Endothelial cell of umbilical vein (primary cell): Measurements from ENCODE around the gene TNFSF10. TPM values are rescaled to one million over a fixed set of nuclear protein-coding genes. Genes with fewer than 3 reads are reported as not detected.

ENCODE experiments used
- BruUV-seq: library from RNA; stranded (reverse); fragments of 400-500 nt; replicated peaks from 2 replicates; lab custom pipeline; 2021; lab: Mats Ljungman, UMichigan
- CTCF ChIA-PET: fragments of 300-600, 350-600 bp; sonication (Branson Sonifier 250); formaldehyde crosslinking; loops from one replicate; lab custom pipeline; 2021; ENCODE audit warnings: antibody characterized with exemption, inconsistent platforms; lab: Charles Lee
- POLR2A ChIA-PET: fragments of 300-600, 350-600 bp; sonication (Branson Sonifier 250); formaldehyde crosslinking; loops from one replicate; lab custom pipeline; 2021; ENCODE audit warnings: antibody characterized with exemption, inconsistent platforms; lab: Charles Lee
- DNase-seq: peaks from one replicate; pipeline ENCODE4 v3.0.0-alpha.2; 2011; ENCODE audit warnings: low read depth, low spot score
- FAIRE-seq: peaks from 2 replicates; lab custom pipeline; 2011; peaks lifted over from hg19 to GRCh38; lab: Jason Lieb, UNC
- H2AFZ ChIP-seq: 2 replicates; pipeline ENCODE4 v1.6.0; 2012; ENCODE audit warnings: low read depth, low read length, control low read depth, inconsistent platforms
- H3K27ac ChIP-seq: 2 replicates; pipeline ENCODE4 v1.5.1; 2011; ENCODE audit warnings: low read depth, mild to moderate bottlenecking, control low read depth, low read length, moderate library complexity; ENCODE audit not compliant: insufficient read depth
- H3K27me3 ChIP-seq, 2 experiments: 2 replicates each; pipeline versions ENCODE4 v1.6.0 to v1.6.1; 2011; ENCODE audit warnings: low read length in 2 of 2, mixed read lengths in 1 of 2; ENCODE audit not compliant: control insufficient read depth in 2 of 2, insufficient read depth in 2 of 2
- H3K36me3 ChIP-seq, 2 experiments: 2 replicates in 1 of 2; 3 replicates in 1 of 2; pipeline ENCODE4 v1.5.1; 2011; ENCODE audit warnings: low read length in 2 of 2, mild to moderate bottlenecking in 1 of 2, moderate library complexity in 1 of 2; ENCODE audit not compliant: control insufficient read depth in 2 of 2, insufficient read depth in 2 of 2; ENCODE audit errors: extremely low read depth in 1 of 2
- H3K4me1 ChIP-seq: 3 replicates; pipeline ENCODE4 v1.5.1; 2011; ENCODE audit warnings: mild to moderate bottlenecking, low read length; ENCODE audit not compliant: control insufficient read depth, insufficient read depth; ENCODE audit errors: extremely low read depth
- H3K4me2 ChIP-seq: 2 replicates; pipeline ENCODE4 v1.6.1; 2011; ENCODE audit warnings: low read length, control low read depth, mixed read lengths; ENCODE audit not compliant: insufficient read depth
- H3K4me3 ChIP-seq, 3 experiments: fragments of 200-600 bp in 1 of 3; sonication (generic), shearing (Covaris generic) in 1 of 3; replicated peaks in 1 of 3; 2 replicates each; pipeline ENCODE4 v1.5.1; 2011 to 2016; ENCODE audit warnings: control low read depth in 3 of 3, low read length in 3 of 3, mild to moderate bottlenecking in 2 of 3, inconsistent platforms in 1 of 3, low read depth in 1 of 3, moderate library complexity in 1 of 3; ENCODE audit not compliant: insufficient read depth in 1 of 3
- H3K79me2 ChIP-seq: 2 replicates; pipeline ENCODE4 v1.6.0; 2012; ENCODE audit warnings: low read length, inconsistent platforms; ENCODE audit not compliant: control insufficient read depth, insufficient read depth
- H3K9ac ChIP-seq: replicated peaks from 2 replicates; pipeline ENCODE3; 2011; ENCODE audit warnings: low read length, control low read depth; ENCODE audit not compliant: insufficient read depth; ENCODE audit errors: extremely low read depth
- H3K9me1 ChIP-seq: replicated peaks from 3 replicates; pipeline ENCODE4 v1.6.0; 2011; ENCODE audit warnings: mild to moderate bottlenecking, low read length; ENCODE audit not compliant: control insufficient read depth, insufficient read depth; ENCODE audit errors: extremely low read depth
- H3K9me3 ChIP-seq: replicated peaks from 2 replicates; pipeline ENCODE4 v1.5.1; 2012; ENCODE audit warnings: low read length, inconsistent platforms; ENCODE audit not compliant: control insufficient read depth, insufficient read depth
- H4K20me1 ChIP-seq: replicated peaks from 2 replicates; pipeline ENCODE3; 2011; ENCODE audit warnings: mild to moderate bottlenecking, low read length; ENCODE audit not compliant: control insufficient read depth, insufficient read depth; ENCODE audit errors: extremely low read depth
- EZH2 ChIP-seq: IDR thresholded peaks from 2 replicates; pipeline ENCODE4 v1.6.1; 2012; ENCODE audit warnings: borderline replicate concordance, low read depth, mild to moderate bottlenecking, moderate library complexity, low read length, inconsistent platforms; ENCODE audit not compliant: severe bottlenecking
- FOS ChIP-seq: IDR thresholded peaks from 2 replicates; pipeline ENCODE4 v1.6.1; 2011; ENCODE audit warnings: mild to moderate bottlenecking, low read length, moderate library complexity, borderline replicate concordance; ENCODE audit not compliant: insufficient read depth
- GATA2 ChIP-seq: IDR thresholded peaks from 2 replicates; pipeline ENCODE4 v1.7.0; 2011; ENCODE audit warnings: low read depth, mild to moderate bottlenecking, moderate library complexity, mixed read lengths, low read length; ENCODE audit not compliant: insufficient read length, insufficient read depth
- JUN ChIP-seq: IDR thresholded peaks from 2 replicates; pipeline ENCODE4 v1.6.1; 2011; ENCODE audit warnings: borderline replicate concordance, low read depth; ENCODE audit not compliant: insufficient read length, insufficient read depth
- MAX ChIP-seq: IDR thresholded peaks from 2 replicates; pipeline ENCODE4 v1.6.1; 2011; ENCODE audit not compliant: insufficient read depth, insufficient read length
- MYC ChIP-seq: IDR thresholded peaks from one replicate; pipeline ENCODE4 v1.6.1; 2011; ENCODE audit warnings: mild to moderate bottlenecking, low read depth, low read length
- POLR2A ChIP-seq: IDR thresholded peaks from 2 replicates; pipeline ENCODE4 v1.6.1; 2012; ENCODE audit warnings: low read depth, mild to moderate bottlenecking, control low read depth, low read length
- POLR2AphosphoS5 ChIP-seq: IDR thresholded peaks from 2 replicates; pipeline ENCODE4 v1.6.1; 2012; ENCODE audit warnings: low read depth, mild to moderate bottlenecking, control low read depth, low read length, moderate library complexity; ENCODE audit not compliant: insufficient read depth
- dilution Hi-C: fragments of 300-500 bp; cut with MboI; formaldehyde crosslinking; loops from one replicate; pipeline ENCODE4 v1.15.0; 2019; ENCODE audit warnings: low sequenced_read_pairs; ENCODE audit not compliant: extremely low pct_ligation_motif_present
- intact Hi-C: fragments of 100-400 bp; cut with micrococcal nuclease; formaldehyde crosslinking; loops from one replicate; pipeline ENCODE4 v1.10.0; 2022
- polyA plus RNA-seq, 4 experiments: library from polyadenylated mRNA; depleted of rRNA in 3 of 4; stranded (reverse) in 3 of 4; unstranded in 1 of 4; fragments of >200 nt; gene quantifications; 2 replicates each; pipeline versions ENCODE4 v1.2.1 to v1.2.3, GENCODE V29; 2011 to 2012; ENCODE audit warnings: missing spikeins in 1 of 4
- total RNA-seq: library from RNA; stranded (reverse); gene quantifications from 2 replicates; pipeline ENCODE4 v1.2.3, GENCODE V29; 2021
- TF ChIP-seq, protein P1 (sequence below), 2 donors: IDR thresholded peaks; 1 replicate in 1 of 2; 2 replicates in 1 of 2; pipeline ENCODE4 v1.5.1; 2011; ENCODE audit warnings: low read length in 2 of 2, mild to moderate bottlenecking in 2 of 2, moderate library complexity in 2 of 2, control low read depth in 1 of 2, inconsistent platforms in 1 of 2, low read depth in 1 of 2; ENCODE audit not compliant: insufficient read depth in 1 of 2; ENCODE audit errors: extremely low read depth in 1 of 2

Gene TNFSF10
- total and polyA plus RNA-seq, 2 donors (not counting 3 experiments of a cell fraction or from before 2014, with no cell fraction given), result 31.2 to 55.0 TPM

GRCh38 chr3:172530101-172530561, 6.9 kb upstream of the TNFSF10 start:
- FAIRE-seq (peak; percentile 18), DNase-seq (no peak)
- intact Hi-C loops, result no loop called here
- ChIA-PET CTCF (interaction anchor here (0.7 to 1.8 kb wide), 7 partner anchors 10 to 188 kb away, joined by 3 to 11 read pairs (median 5); no protein-coding TSS in a partner anchor), POLR2A (interaction anchor here (0.8 kb wide), 1 partner anchor 16 kb away, joined by 3 read pairs; no protein-coding TSS in a partner anchor)
- Histone ChIP-seq H3K4me2 (no peak overlapping the region), H4K20me1 (no peaks in the 10 kb centered on the region), H3K4me1 (no peaks in the 10 kb centered on the region), H3K27ac (no peak overlapping the region), H3K36me3 (no peaks in the 10 kb centered on the region), H3K4me3 (no peak overlapping the region), H3K79me2 (no peaks in the 10 kb centered on the region), H3K9me1 (no peaks in the 10 kb centered on the region), H3K9me3 (no peaks in the 10 kb centered on the region), H3K9ac (no peak overlapping the region), H2AFZ (no peak overlapping the region), H3K27me3 (peaks cover 0 to 4% of the 10 kb centered on the region in 2 experiments)
- no TSS peak for BruUV-seq
- dilution Hi-C loops, result no loop called here
- TF ChIP-seq MYC, result no peak
- no peak for TF ChIP-seq EZH2
- TF ChIP-seq, protein P1, sequence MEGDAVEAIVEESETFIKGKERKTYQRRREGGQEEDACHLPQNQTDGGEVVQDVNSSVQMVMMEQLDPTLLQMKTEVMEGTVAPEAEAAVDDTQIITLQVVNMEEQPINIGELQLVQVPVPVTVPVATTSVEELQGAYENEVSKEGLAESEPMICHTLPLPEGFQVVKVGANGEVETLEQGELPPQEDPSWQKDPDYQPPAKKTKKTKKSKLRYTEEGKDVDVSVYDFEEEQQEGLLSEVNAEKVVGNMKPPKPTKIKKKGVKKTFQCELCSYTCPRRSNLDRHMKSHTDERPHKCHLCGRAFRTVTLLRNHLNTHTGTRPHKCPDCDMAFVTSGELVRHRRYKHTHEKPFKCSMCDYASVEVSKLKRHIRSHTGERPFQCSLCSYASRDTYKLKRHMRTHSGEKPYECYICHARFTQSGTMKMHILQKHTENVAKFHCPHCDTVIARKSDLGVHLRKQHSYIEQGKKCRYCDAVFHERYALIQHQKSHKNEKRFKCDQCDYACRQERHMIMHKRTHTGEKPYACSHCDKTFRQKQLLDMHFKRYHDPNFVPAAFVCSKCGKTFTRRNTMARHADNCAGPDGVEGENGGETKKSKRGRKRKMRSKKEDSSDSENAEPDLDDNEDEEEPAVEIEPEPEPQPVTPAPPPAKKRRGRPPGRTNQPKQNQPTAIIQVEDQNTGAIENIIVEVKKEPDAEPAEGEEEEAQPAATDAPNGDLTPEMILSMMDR (IDR thresholded peaks at IDR 0.05; ENCODE audit: extremely low read depth in 1 of 2, insufficient read depth in 1 of 2, low read depth in 1 of 2, low read length in 2 of 2), result no peak
- no peak for TF ChIP-seq POLR2AphosphoS5
- TF ChIP-seq POLR2A, result no peak

GRCh38 chr3:172528677-172529076, 5.4 kb upstream of the TNFSF10 start:
- Histone ChIP-seq H3K27me3 (peaks cover 0 to 4% of the 10 kb centered on the region in 2 experiments), H4K20me1 (no peaks in the 10 kb centered on the region), H3K4me3 (no peak overlapping the region), H3K4me1 (no peaks in the 10 kb centered on the region), H2AFZ (no peak overlapping the region), H3K9me3 (no peaks in the 10 kb centered on the region), H3K9me1 (no peaks in the 10 kb centered on the region), H3K36me3 (no peaks in the 10 kb centered on the region), H3K79me2 (no peaks in the 10 kb centered on the region), H3K4me2 (no peak overlapping the region), H3K9ac (no peak overlapping the region), H3K27ac (no peak overlapping the region)
- intact Hi-C loops (no loop called here), dilution Hi-C loops (no loop called here)
- POLR2A ChIA-PET, result no interaction called here
- TF ChIP-seq POLR2AphosphoS5 (no peak), EZH2 (no peak), GATA2 (no peak), FOS (no peak), MYC (no peak), JUN (no peak), POLR2A (no peak), MAX (no peak)
- TF ChIP-seq, protein P1 (IDR thresholded peaks at IDR 0.05; ENCODE audit: extremely low read depth in 1 of 2, insufficient read depth in 1 of 2, low read depth in 1 of 2, low read length in 2 of 2), result no peak
- no TSS peak for BruUV-seq
- FAIRE-seq, result no peak
- CTCF ChIA-PET, result interaction anchor here (1.2 kb wide), 2 partner anchors 12 to 67 kb away, joined by 4 read pairs; no protein-coding TSS in a partner anchor
- DNase-seq, result no peak
